ENCODE measurements around the gene HOXC10. TPM values are rescaled to one million over a fixed set of nuclear protein-coding genes. Genes with fewer than 3 reads are reported as not detected.
A peak's percentile ranks its signal among the peaks of the same experiment; 100 is the strongest.

Gene HOXC10
- total RNA-seq, 2 donors from 2014 or later, result not detected

DNA sequence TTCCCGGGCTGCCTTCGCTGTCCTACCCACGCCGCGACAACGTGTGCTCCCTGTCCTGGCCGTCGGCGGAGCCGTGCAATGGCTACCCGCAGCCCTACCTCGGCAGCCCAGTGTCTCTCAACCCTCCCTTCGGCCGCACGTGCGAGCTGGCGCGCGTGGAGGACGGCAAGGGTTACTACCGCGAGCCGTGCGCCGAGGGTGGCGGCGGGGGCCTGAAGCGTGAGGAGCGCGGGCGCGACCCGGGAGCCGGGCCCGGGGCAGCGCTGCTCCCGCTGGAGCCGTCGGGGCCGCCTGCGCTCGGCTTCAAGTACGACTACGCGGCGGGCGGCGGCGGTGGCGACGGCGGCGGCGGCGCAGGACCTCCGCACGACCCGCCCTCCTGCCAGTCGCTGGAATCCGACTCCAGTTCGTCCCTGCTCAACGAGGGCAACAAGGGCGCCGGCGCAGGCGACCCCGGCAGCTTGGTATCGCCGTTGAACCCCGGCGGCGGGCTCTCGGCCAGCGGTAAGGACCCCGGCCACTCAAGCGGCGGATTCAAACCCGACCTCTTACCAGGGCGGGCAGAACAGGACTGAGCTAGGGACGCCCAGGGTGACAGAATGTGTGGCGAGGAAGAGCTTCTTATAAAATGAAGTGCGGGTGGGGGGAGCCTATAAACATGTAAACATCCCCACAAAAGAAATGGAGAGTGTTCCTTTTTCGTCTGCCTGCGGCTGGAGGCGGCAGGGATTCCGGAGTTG lies 29.7 kb upstream of the HOXC10 start:
- Mint-ChIP-seq H3K27ac (no peak overlapping the region), H3K27me3 (peaks cover 59 to 74% of the 10 kb centered on the region in 2 donors), H3K4me1 (ENCODE audit: low read depth in 2 of 2) (peaks cover 24 to 28% of the 10 kb centered on the region in 2 donors), H3K4me3 (no peak overlapping the region), H3K36me3 (peaks cover 5% of the 10 kb centered on the region), H3K9me3 (no peaks in the 10 kb centered on the region)
- no peak for DNase-seq (ENCODE audit: low spot score)
- ATAC-seq, result no peak

DNA sequence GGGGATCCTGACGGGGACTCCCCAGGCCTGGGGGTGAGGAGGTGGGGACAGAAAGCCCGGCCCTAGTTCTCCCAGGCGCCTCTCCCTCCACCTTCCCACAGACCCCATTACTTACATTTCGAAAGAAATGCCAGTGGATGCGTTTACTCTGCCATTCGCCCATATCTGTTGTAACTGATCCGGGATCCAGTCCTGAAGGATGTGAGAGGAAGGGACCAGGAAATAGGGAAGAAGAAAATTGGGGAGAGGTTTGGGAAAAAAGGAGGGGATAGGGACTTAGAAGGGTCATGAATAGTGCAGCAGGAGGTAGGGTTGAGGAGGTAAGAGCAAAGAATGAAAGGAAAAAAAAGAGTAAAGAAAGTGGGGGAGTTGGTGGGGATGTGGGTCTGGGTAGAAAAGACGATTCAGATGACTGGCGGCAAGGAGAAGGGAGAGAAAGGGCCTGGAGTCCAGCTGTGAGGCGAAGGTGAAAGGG lies 29.1 kb upstream of the HOXC10 start:
- DNase-seq (ENCODE audit: low spot score) (no peak), ATAC-seq (no peak)
- peaks cover 60 to 79% of the 10 kb centered on the region in 2 donors for H3K27me3 Mint-ChIP-seq
- H3K4me3 Mint-ChIP-seq, result no peak overlapping the region
- H3K27ac Mint-ChIP-seq, result no peak overlapping the region
- H3K4me1 Mint-ChIP-seq (ENCODE audit: low read depth in 2 of 2), result peaks cover 26 to 32% of the 10 kb centered on the region in 2 donors
- no peaks in the 10 kb centered on the region for H3K9me3 Mint-ChIP-seq
- peaks cover 5% of the 10 kb centered on the region for H3K36me3 Mint-ChIP-seq

DNA sequence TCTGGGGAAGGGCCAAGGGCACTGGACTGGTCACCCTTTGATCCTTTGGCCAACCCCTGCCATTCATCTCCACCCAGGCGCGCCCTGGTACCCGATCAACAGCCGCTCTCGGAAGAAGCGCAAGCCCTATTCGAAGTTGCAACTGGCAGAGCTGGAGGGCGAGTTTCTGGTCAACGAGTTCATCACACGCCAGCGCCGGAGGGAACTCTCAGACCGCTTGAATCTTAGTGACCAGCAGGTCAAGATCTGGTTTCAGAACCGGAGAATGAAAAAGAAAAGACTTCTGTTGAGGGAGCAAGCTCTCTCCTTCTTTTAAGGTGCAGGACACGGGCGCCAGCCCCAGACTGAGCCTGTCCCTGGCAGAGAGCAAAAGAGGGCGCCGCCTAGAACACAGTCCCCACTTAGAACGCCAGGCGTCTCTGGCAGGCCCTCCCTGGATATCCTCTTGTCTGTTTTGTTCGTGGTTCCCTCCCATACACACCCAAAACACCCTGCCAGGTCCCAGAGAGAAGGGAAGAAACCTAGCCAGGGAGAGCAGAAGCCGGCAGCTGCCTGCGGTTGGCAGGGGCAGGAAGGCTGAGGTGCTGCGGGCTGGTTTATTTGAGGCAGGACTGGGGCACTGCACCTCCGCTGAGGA lies 28.6 kb upstream of the HOXC10 start:
- H3K9me3 Mint-ChIP-seq, result no peaks in the 10 kb centered on the region
- H3K4me3 Mint-ChIP-seq, result no peak overlapping the region
- H3K27ac Mint-ChIP-seq, result no peak overlapping the region
- ATAC-seq, result no peak
- peaks cover 5% of the 10 kb centered on the region for H3K36me3 Mint-ChIP-seq
- DNase-seq (ENCODE audit: low spot score), result no peak
- peaks cover 26 to 32% of the 10 kb centered on the region in 2 donors for H3K4me1 Mint-ChIP-seq (ENCODE audit: low read depth in 2 of 2)
- H3K27me3 Mint-ChIP-seq, result peaks cover 56 to 75% of the 10 kb centered on the region in 2 donors

DNA sequence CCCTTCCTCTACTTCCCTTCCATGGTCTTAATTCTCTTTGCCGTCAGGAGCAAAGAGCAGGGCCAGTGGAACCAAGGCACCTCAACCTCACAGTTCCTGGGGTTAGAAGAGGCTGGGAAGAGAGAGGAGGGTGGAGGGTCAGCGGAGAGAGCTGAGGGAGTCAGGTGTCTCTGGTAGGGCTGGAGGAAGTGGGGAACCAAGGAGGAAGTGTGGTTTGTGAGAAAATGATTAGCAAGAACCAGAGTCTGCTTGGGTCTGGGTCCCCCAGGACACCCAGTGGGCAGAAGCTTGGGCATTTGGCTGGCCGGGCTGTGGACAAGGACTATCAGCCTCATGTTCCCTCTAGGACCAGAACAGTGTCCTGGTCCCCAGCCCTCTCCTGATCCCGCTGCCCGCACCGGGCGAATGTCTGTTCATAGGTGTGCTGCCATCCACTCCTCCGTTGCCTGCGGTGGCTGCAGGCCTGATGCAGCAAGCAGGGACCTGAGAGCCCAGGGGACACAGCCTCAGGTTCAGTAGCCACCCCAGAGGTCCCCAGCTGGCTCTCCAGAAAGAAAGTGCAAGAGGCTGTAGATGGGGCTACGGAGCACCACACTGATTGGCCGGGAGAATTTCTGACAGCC lies 27.9 kb upstream of the HOXC10 start:
- no peak overlapping the region for H3K4me3 Mint-ChIP-seq
- no peaks in the 10 kb centered on the region for H3K9me3 Mint-ChIP-seq
- no peak for ATAC-seq
- H3K36me3 Mint-ChIP-seq, result peaks cover 5% of the 10 kb centered on the region
- no peak overlapping the region for H3K27ac Mint-ChIP-seq
- H3K4me1 Mint-ChIP-seq (ENCODE audit: low read depth in 2 of 2), result peaks cover 26 to 28% of the 10 kb centered on the region in 2 donors
- H3K27me3 Mint-ChIP-seq, result peaks cover 51 to 68% of the 10 kb centered on the region in 2 donors
- DNase-seq (ENCODE audit: low spot score), result no peak

DNA sequence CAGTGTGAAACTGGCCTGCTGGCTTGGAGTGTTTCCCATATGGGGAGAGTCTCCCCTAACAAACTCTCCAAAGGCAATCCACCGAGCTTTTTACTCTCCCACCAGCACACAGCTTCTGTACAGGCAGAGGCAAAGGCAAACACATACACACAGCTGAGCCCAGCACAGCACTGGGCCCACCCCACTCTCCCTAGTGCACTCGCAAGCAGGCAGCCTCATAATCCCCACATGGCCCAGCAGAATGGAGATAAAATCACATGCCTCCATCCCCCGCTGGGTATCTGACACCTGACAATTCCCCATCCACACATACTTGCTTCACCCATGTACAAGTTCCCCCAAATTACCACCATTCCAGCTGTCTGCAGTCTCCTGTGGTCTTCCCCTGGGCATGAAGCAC lies 26.8 kb upstream of the HOXC10 start:
- H3K36me3 Mint-ChIP-seq, result peaks cover 5% of the 10 kb centered on the region
- no peak overlapping the region for H3K27ac Mint-ChIP-seq
- peaks cover 27% of the 10 kb centered on the region in 2 donors for H3K4me1 Mint-ChIP-seq (ENCODE audit: low read depth in 2 of 2)
- H3K27me3 Mint-ChIP-seq, result peaks cover 55 to 71% of the 10 kb centered on the region in 2 donors
- DNase-seq (ENCODE audit: low spot score) (no peak), ATAC-seq (no peak)
- H3K4me3 Mint-ChIP-seq, result no peak overlapping the region
- H3K9me3 Mint-ChIP-seq, result no peaks in the 10 kb centered on the region

DNA sequence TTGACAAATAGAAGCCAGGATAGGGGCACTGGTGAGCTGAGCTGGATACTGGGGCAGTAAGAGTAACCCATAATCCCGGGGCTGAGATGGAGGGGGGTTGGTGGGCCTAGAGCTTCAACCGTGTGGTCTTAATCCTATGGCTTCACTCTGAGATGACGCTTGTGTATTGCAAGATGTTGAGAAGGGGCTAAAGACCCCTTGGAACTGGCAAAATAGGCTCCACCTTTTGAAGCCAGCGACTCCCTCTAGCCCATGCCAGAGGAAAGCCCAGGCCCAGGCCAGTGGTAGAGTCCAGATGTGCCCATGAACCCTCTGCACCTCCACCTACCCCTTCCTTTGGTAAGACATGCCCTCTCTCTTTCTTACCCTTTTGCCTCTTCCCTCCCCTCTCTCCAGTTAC lies 25.6 kb upstream of the HOXC10 start:
- Mint-ChIP-seq H3K4me1 (ENCODE audit: low read depth in 2 of 2) (peaks cover 26 to 32% of the 10 kb centered on the region in 2 donors), H3K36me3 (no peaks in the 10 kb centered on the region), H3K27me3 (peaks cover 54 to 71% of the 10 kb centered on the region in 2 donors), H3K27ac (no peak overlapping the region), H3K4me3 (no peak overlapping the region), H3K9me3 (no peaks in the 10 kb centered on the region)
- ATAC-seq (no peak), DNase-seq (ENCODE audit: low spot score) (no peak)

DNA sequence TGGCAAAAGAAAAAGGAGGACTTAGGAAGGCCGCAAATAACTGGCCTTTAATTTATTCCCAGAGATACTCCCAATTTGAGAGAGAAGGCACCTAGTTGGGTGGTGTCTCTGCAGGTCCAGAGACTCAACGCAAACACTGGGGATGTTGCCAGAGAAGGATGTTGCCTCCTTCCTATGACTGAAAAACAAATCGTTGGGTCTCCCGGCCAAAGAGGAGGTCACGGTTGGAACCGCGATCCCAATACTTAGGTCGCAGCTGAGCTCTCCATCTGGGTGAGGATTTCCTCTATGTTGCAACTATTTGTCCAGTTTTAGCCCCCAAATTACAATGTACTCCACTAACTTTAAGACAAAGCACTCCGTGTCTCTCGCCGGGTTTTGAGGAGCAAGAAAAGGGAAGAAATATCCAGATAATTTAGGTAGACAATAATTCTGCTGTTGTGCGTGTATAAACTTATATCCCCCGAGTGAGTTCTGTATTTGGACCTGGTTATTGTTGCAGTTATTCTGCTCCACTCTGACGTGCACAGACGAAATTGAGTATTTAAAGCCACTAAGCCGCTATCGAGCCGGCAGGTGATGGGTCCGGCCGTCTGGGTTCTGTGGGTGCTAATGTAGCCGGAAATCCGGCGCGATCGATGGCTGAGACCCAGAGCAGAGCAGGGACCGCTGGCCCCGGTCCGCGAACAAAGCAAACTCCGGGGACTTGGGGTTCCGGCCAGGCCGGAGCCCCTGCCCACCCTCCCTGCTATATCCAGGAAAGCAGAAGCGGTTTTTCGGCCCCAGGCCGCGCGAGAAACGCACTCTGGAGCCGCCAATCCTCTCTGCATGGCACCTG lies 24.5 kb upstream of the HOXC10 start:
- H3K36me3 Mint-ChIP-seq, result no peaks in the 10 kb centered on the region
- H3K4me1 Mint-ChIP-seq (ENCODE audit: low read depth in 2 of 2), result peaks cover 31 to 38% of the 10 kb centered on the region in 2 donors
- no peak for DNase-seq (ENCODE audit: low spot score)
- no peaks in the 10 kb centered on the region for H3K9me3 Mint-ChIP-seq
- peaks cover 61 to 81% of the 10 kb centered on the region in 2 donors for H3K27me3 Mint-ChIP-seq
- H3K4me3 Mint-ChIP-seq, result peak overlapping the region; percentile 3
- ATAC-seq, result no peak
- no peak overlapping the region for H3K27ac Mint-ChIP-seq

DNA sequence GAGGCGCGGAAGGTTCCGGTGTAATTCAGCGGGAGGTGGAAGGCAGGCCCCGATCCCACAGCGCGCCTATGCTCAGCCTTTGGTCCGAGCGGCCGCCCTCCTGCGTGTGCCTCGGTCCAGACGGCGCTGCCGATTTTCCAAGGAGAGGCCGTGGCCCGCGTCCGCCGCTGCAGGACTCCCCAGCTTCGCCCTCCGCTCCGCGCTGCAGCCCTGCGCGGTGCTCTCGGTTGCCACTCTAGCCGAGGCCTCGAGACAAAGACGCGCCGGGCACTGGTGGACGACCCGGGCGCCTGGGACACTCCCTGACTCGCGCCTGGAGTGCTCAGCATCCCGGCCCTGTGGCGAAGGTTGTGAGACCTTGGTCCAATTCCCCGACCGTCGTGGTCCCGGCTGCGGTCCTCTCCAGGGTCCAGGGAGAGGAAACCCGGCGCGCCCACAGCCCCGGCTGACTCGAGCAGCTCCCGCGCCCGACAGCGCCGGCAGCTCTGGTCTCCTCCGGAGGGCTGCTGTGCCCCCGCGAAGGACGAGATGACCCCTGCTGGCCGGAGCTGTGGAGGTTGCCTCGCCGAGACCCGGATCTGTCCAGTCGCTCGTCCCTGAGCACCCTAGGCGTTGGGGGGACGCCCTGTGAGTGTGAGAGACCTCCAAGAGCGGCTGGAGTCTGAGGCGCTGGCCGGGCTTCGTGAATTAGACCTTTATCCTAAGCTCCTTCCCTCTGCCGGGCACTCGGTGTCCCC lies 23.8 kb upstream of the HOXC10 start:
- no peak for DNase-seq (ENCODE audit: low spot score)

DNA sequence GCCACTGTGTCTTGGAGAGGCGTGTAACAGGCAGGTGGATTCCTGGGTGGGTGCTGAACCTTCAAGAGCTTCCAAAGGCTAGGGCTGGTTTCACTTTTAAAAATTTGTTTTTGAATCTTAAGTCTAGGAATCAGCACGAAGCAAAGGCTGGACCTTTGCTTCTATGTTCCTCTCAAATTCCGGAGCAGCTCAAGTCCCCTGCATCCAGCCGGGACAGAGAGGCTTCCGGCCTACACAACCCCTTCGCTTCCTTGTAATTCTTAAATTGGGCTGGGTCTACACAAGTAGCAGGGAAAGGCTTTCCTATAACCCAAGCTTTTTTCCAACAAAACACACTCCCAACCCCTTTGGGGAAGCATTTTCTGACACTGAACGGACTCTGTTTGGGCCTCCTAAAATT lies 21.9 kb upstream of the HOXC10 start:
- Mint-ChIP-seq H3K36me3 (no peaks in the 10 kb centered on the region), H3K27me3 (peaks cover 67 to 86% of the 10 kb centered on the region in 2 donors), H3K9me3 (no peaks in the 10 kb centered on the region), H3K4me3 (no peak overlapping the region), H3K4me1 (ENCODE audit: low read depth in 2 of 2) (peaks cover 35 to 37% of the 10 kb centered on the region in 2 donors), H3K27ac (no peak overlapping the region)
- DNase-seq (ENCODE audit: low spot score) (no peak), ATAC-seq (no peak)

More for the DNA sequence above, 23.8 kb upstream of the HOXC10 start:
- Mint-ChIP-seq H3K9me3 (no peaks in the 10 kb centered on the region), H3K27ac (no peak overlapping the region), H3K36me3 (no peaks in the 10 kb centered on the region), H3K27me3 (peaks cover 61 to 81% of the 10 kb centered on the region in 2 donors), H3K4me1 (ENCODE audit: low read depth in 2 of 2) (peaks cover 30 to 38% of the 10 kb centered on the region in 2 donors), H3K4me3 (no peak overlapping the region)
- ATAC-seq, result peak in 1 of 2 donors; percentile 15

DNA sequence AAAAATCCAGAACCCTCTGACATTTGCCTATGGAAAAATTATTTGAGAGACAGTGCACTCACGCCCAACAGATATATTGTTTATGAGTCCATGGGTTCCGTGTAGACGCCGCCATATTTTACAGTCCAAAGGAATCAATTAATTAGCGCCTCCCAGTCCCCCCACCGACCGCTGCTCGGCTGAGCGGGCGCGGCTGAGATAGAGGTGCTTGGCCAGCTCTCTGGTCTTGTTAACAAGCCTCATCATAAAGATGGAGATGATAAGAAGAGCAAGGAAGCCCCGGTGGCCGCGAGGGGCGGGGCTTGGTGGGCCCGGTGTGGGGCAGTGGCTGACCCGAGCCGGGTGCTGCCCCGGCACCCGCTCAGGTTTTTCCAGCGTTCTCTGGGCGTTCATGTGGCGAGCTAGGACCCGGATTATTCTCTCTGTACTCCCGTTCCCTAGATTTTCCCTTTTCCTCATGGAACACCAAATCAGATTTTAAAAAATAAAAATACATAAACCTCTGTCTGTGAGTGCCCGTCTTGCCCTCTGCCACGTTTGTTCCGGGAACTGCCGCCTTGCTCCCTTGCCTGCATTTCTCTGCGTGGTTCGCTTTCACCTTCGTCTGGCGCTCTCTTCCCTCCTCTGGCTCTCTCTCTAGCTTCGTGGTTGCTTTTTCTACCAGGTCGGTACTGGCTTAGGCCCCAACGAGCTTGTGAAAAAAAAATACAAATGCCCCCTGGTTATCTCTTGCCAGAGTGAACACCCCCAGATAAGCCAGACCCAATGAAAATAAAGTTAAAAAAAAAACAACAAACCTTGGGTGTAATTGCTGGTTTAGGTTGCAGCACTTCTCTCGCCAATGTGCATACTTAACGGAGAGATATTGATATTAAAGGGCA lies 21.3 kb upstream of the HOXC10 start:
- no peaks in the 10 kb centered on the region for H3K9me3 Mint-ChIP-seq
- H3K4me3 Mint-ChIP-seq, result peak overlapping the region; percentile 16
- H3K36me3 Mint-ChIP-seq, result no peaks in the 10 kb centered on the region
- DNase-seq (ENCODE audit: low spot score) (no peak), ATAC-seq (no peak)
- H3K4me1 Mint-ChIP-seq (ENCODE audit: low read depth in 2 of 2), result peaks cover 35 to 37% of the 10 kb centered on the region in 2 donors
- H3K27me3 Mint-ChIP-seq, result peaks cover 67 to 86% of the 10 kb centered on the region in 2 donors
- no peak overlapping the region for H3K27ac Mint-ChIP-seq

DNA sequence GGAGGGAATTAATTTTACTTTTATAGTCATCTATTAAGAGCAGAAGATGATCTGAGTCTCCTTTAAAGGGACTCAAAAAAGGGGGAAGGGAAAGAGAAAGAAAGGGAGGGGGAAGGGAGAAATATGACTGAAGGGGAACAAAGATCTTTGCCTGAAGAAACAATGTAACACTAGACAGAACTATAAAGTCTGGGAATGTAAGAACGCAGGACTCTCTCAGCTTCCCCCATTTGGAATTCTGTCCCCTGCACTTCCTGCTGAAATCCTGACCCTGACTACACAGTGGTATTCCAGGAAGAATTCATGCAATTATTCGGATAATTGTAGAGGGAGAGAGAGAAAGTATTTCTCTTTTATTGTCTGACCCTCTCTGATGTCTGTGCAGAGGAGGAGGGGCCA lies 20.6 kb upstream of the HOXC10 start:
- DNase-seq (ENCODE audit: low spot score) (no peak), ATAC-seq (no peak)
- Mint-ChIP-seq H3K9me3 (no peaks in the 10 kb centered on the region), H3K27ac (no peak overlapping the region), H3K27me3 (peaks cover 66 to 84% of the 10 kb centered on the region in 2 donors), H3K4me3 (peak overlapping the region; percentile 16), H3K4me1 (ENCODE audit: low read depth in 2 of 2) (peaks cover 35 to 37% of the 10 kb centered on the region in 2 donors), H3K36me3 (no peaks in the 10 kb centered on the region)
